Neuronal stem cell (in vitro differentiated cells): ENCODE results near the gene VCP.

ENCODE experiments used
- DNase-seq: peaks from one replicate; pipeline ENCODE4 v3.0.0-alpha.2; 2013; ENCODE audit warnings: low spot score
- H2AFZ ChIP-seq: one replicate; pipeline ENCODE4 v1.6.1; 2013; ENCODE audit warnings: mild to moderate bottlenecking, low read length, inconsistent platforms
- H2AK5ac ChIP-seq: 2 replicates; pipeline ENCODE4 v1.6.1; 2013; ENCODE audit warnings: low read depth, mild to moderate bottlenecking, inconsistent platforms, low read length, moderate library complexity, mixed read lengths
- H2BK120ac ChIP-seq: 2 replicates; pipeline ENCODE4 v1.6.1; 2013; ENCODE audit warnings: low read depth, mild to moderate bottlenecking, inconsistent platforms, low read length, moderate library complexity, mixed read lengths
- H2BK12ac ChIP-seq: one replicate; pipeline ENCODE4 v1.6.1; 2013; ENCODE audit warnings: low read length, inconsistent platforms
- H2BK15ac ChIP-seq: 2 replicates; pipeline ENCODE4 v1.6.1; 2013; ENCODE audit warnings: mild to moderate bottlenecking, low read length, inconsistent platforms, mixed read lengths
- H2BK5ac ChIP-seq: one replicate; pipeline ENCODE4 v1.6.1; 2013; ENCODE audit warnings: inconsistent platforms, mild to moderate bottlenecking, low read length, moderate library complexity
- H3K14ac ChIP-seq: one replicate; pipeline ENCODE4 v1.6.1; 2013; ENCODE audit warnings: low read length, inconsistent platforms
- H3K18ac ChIP-seq: 2 replicates; pipeline ENCODE4 v1.6.1; 2013; ENCODE audit warnings: low read length, inconsistent platforms
- H3K23ac ChIP-seq: 2 replicates; pipeline ENCODE4 v1.6.1; 2013; ENCODE audit warnings: low read depth, mild to moderate bottlenecking, mixed read lengths, low read length, inconsistent platforms; ENCODE audit not compliant: poor library complexity
- H3K27ac ChIP-seq: replicated peaks from 3 replicates; pipeline ENCODE4 v1.5.1; 2013; ENCODE audit warnings: low read length, inconsistent platforms
- H3K27me3 ChIP-seq, 3 experiments: 2 replicates each; pipeline ENCODE4 v1.6.1; 2013; ENCODE audit warnings: low read length in 3 of 3, mild to moderate bottlenecking in 2 of 3, inconsistent platforms in 1 of 3, low read depth in 1 of 3, mixed read lengths in 1 of 3, moderate library complexity in 1 of 3; ENCODE audit not compliant: control insufficient read depth in 3 of 3, insufficient read depth in 3 of 3
- H3K36me3 ChIP-seq, 2 donors: replicated peaks in 1 of 2; 2 replicates each; pipeline ENCODE4 v1.6.1; 2013; ENCODE audit warnings: low read length in 2 of 2; ENCODE audit not compliant: control insufficient read depth in 2 of 2, insufficient read depth in 2 of 2
- H3K4ac ChIP-seq: 2 replicates; pipeline ENCODE4 v1.6.1; 2013; ENCODE audit warnings: inconsistent platforms, mild to moderate bottlenecking, low read length, moderate library complexity
- H3K4me1 ChIP-seq, 2 donors: 1 replicate in 1 of 2; 2 replicates in 1 of 2; pipeline ENCODE4 v1.6.1; 2013; ENCODE audit warnings: low read length in 2 of 2, low read depth in 1 of 2; ENCODE audit not compliant: control insufficient read depth in 2 of 2, insufficient read depth in 1 of 2
- H3K4me2 ChIP-seq: one replicate; pipeline ENCODE4 v1.6.1; 2013; ENCODE audit warnings: mild to moderate bottlenecking, low read length, inconsistent platforms; ENCODE audit not compliant: insufficient read depth, poor library complexity, severe bottlenecking
- H3K4me3 ChIP-seq, 2 donors: 2 replicates each; pipeline ENCODE4 v1.5.1; 2013; ENCODE audit warnings: low read length in 2 of 2, mild to moderate bottlenecking in 2 of 2, inconsistent platforms in 1 of 2, moderate library complexity in 1 of 2
- H3K79me1 ChIP-seq: one replicate; pipeline ENCODE4 v1.6.1; 2013; ENCODE audit warnings: low read depth, mild to moderate bottlenecking, inconsistent platforms, low read length, moderate library complexity
- H3K9ac ChIP-seq: one replicate; pipeline ENCODE4 v1.6.1; 2013; ENCODE audit warnings: mild to moderate bottlenecking, low read depth, low read length, inconsistent platforms; ENCODE audit not compliant: poor library complexity
- H3K9me3 ChIP-seq, 2 donors: replicated peaks in 1 of 2; 2 replicates each; pipeline versions ENCODE3 to v1.6.1; 2013; ENCODE audit warnings: low read length in 2 of 2, mild to moderate bottlenecking in 2 of 2, inconsistent platforms in 1 of 2, low read depth in 1 of 2, mixed read lengths in 1 of 2, moderate library complexity in 1 of 2; ENCODE audit not compliant: control insufficient read depth in 2 of 2, insufficient read depth in 1 of 2
- H4K8ac ChIP-seq: one replicate; pipeline ENCODE4 v1.6.1; 2013; ENCODE audit warnings: low read depth, mild to moderate bottlenecking, inconsistent platforms, low read length, moderate library complexity
- H4K91ac ChIP-seq: one replicate; pipeline ENCODE4 v1.6.1; 2013; ENCODE audit warnings: low read length, low read depth, mild to moderate bottlenecking, inconsistent platforms; ENCODE audit not compliant: poor library complexity
- WGBS, 2 donors: extraction: QIAGEN DNeasy Blood & Tissue Kit; methylation state at CpG; one replicate each; pipeline ENCODE4 v1.1.7; 2013; ENCODE audit warnings: missing lambda C conversion rate in 2 of 2, mixed read lengths in 1 of 2; ENCODE audit not compliant: insufficient read length in 2 of 2, insufficient replicate concordance in 1 of 2; ENCODE audit errors: extremely low coverage in 2 of 2; 5-methylcytosine and 5-hydroxymethylcytosine counted together

VCP gene

GRCh38 chr9:35108946-35109575, 36.6 kb upstream of the VCP start:
- Histone ChIP-seq H3K4me1 (peaks cover 26 to 35% of the 10 kb centered on the region in 2 donors), H3K27ac (no peak overlapping the region), H3K9me3 (no peaks in the 10 kb centered on the region), H2BK120ac (no peak overlapping the region), H2AFZ (no peak overlapping the region), H3K4ac (no peak overlapping the region), H3K36me3 (peaks cover 31 to 51% of the 10 kb centered on the region in 2 donors), H3K27me3 (no peaks in the 10 kb centered on the region), H3K14ac (no peak overlapping the region), H3K9ac (no peak overlapping the region), H2AK5ac (no peak overlapping the region), H3K79me1 (peaks cover 10% of the 10 kb centered on the region), H3K4me2 (no peak overlapping the region), H4K8ac (no peak overlapping the region), H2BK12ac (no peak overlapping the region), H3K18ac (no peak overlapping the region), H2BK5ac (no peak overlapping the region), H2BK15ac (no peak overlapping the region), H4K91ac (no peak overlapping the region), H3K23ac (no peak overlapping the region), H3K4me3 (no peak overlapping the region)
- no CpG with 5 or more reads among the region's 8 CpGs for WGBS, 2 donors
- DNase-seq: no peak

GRCh38 chr9:35108461-35108860, 36.0 kb upstream of the VCP start:
- Histone ChIP-seq H2BK5ac (no peak overlapping the region), H3K36me3 (peaks cover 31 to 51% of the 10 kb centered on the region in 2 donors), H3K23ac (peak overlapping the region; percentile 60), H3K27ac (no peak overlapping the region), H3K9me3 (no peaks in the 10 kb centered on the region), H2BK120ac (no peak overlapping the region), H3K18ac (no peak overlapping the region), H2BK12ac (no peak overlapping the region), H3K14ac (no peak overlapping the region), H2BK15ac (no peak overlapping the region), H3K4me2 (no peak overlapping the region), H3K4me3 (peak overlapping the region in 1 of 2 donors; percentile 33), H3K4me1 (peaks cover 28 to 31% of the 10 kb centered on the region in 2 donors), H4K8ac (no peak overlapping the region), H2AK5ac (no peak overlapping the region), H3K4ac (no peak overlapping the region), H3K9ac (peak overlapping the region; percentile 31), H3K27me3 (no peaks in the 10 kb centered on the region), H2AFZ (no peak overlapping the region), H3K79me1 (peaks cover 10% of the 10 kb centered on the region), H4K91ac (no peak overlapping the region)
- WGBS, 2 donors: no CpG with 5 or more reads among the region's 6 CpGs
- no peak for DNase-seq

GRCh38 chr9:35107297-35108290, 35.2 kb upstream of the VCP start:
- no peak overlapping the region for H2BK120ac ChIP-seq
- H2BK15ac ChIP-seq: no peak overlapping the region
- no peak overlapping the region for H3K4ac ChIP-seq
- H3K23ac ChIP-seq: no peak overlapping the region
- no peak overlapping the region for H3K14ac ChIP-seq
- H4K8ac ChIP-seq: no peak overlapping the region
- peaks cover 24 to 25% of the 10 kb centered on the region in 2 donors for H3K4me1 ChIP-seq
- no peak for DNase-seq
- WGBS, 2 donors: no CpG with 5 or more reads among the region's 18 CpGs
- H3K18ac ChIP-seq: no peak overlapping the region
- H3K36me3 ChIP-seq: peaks cover 31 to 51% of the 10 kb centered on the region in 2 donors
- H2BK5ac ChIP-seq: no peak overlapping the region
- H3K9ac ChIP-seq: no peak overlapping the region
- H3K9me3 ChIP-seq: no peaks in the 10 kb centered on the region
- H2BK12ac ChIP-seq: no peak overlapping the region
- no peak overlapping the region for H3K27ac ChIP-seq
- no peak overlapping the region for H3K4me2 ChIP-seq
- no peak overlapping the region for H3K4me3 ChIP-seq
- H4K91ac ChIP-seq: no peak overlapping the region
- no peak overlapping the region for H2AFZ ChIP-seq
- peaks cover 10% of the 10 kb centered on the region for H3K79me1 ChIP-seq
- H3K27me3 ChIP-seq: no peaks in the 10 kb centered on the region
- H2AK5ac ChIP-seq: no peak overlapping the region

GRCh38 chr9:35106343-35106730, 33.9 kb upstream of the VCP start:
- Histone ChIP-seq H3K9ac (no peak overlapping the region), H3K36me3 (peaks cover 32 to 59% of the 10 kb centered on the region in 2 donors), H3K9me3 (no peaks in the 10 kb centered on the region), H3K4me1 (peaks cover 21 to 26% of the 10 kb centered on the region in 2 donors), H4K91ac (no peak overlapping the region), H2AK5ac (no peak overlapping the region), H4K8ac (no peak overlapping the region), H3K4me2 (no peak overlapping the region), H3K23ac (no peak overlapping the region), H3K27me3 (no peaks in the 10 kb centered on the region), H2BK15ac (no peak overlapping the region), H3K4me3 (no peak overlapping the region), H3K79me1 (peaks cover 18% of the 10 kb centered on the region), H2AFZ (no peak overlapping the region), H2BK12ac (no peak overlapping the region), H3K14ac (no peak overlapping the region), H2BK5ac (no peak overlapping the region), H2BK120ac (no peak overlapping the region), H3K27ac (no peak overlapping the region), H3K4ac (no peak overlapping the region), H3K18ac (no peak overlapping the region)
- WGBS, 2 donors: no CpG with 5 or more reads among the region's 7 CpGs
- no peak for DNase-seq
